ENCODE data around the gene AKAP13. TPM values are rescaled to one million over a fixed set of nuclear protein-coding genes. Genes with fewer than 3 reads are reported as not detected.

Gene AKAP13
- total and polyA plus RNA-seq, 2 donors (not counting 1 experiment from before 2014, with no cell fraction given) = 73.8 to 358 TPM

- no peaks in the 10 kb centered on the region for H3K9me3 Mint-ChIP-seq (ENCODE audit: insufficient read depth)
- H3K27me3 Mint-ChIP-seq = no peaks in the 10 kb centered on the region
- no peak overlapping the region for H3K4me2 ChIP-seq (replicated peaks; ENCODE audit: low read depth, low read length, poor library complexity, severe bottlenecking)
- TF ChIP-seq CTCF (IDR thresholded peaks at IDR 0.05) = no peak
- TF ChIP-seq EZH2 (IDR thresholded peaks at IDR 0.05; ENCODE audit: borderline replicate concordance, insufficient read depth, low read depth, low read length, poor library complexity, severe bottlenecking) = no peak
- no peak for DNase-seq
- POLR2A ChIA-PET = no interaction called here
- no peaks in the 10 kb centered on the region for H3K27me3 ChIP-seq (replicated peaks in 1 of 4; ENCODE audit: control extremely low read depth in 1 of 4, control insufficient read depth in 3 of 4, insufficient read depth in 4 of 4, low read length in 3 of 4)
- no peak overlapping the region for H3K4me3 ChIP-seq (ENCODE audit: control extremely low read depth in 1 of 5, extremely low read depth in 1 of 5, insufficient read depth in 1 of 5, low read depth in 2 of 5, low read length in 4 of 5)
- peaks cover 59% of the 10 kb centered on the region for H4K20me1 ChIP-seq (ENCODE audit: control insufficient read depth, insufficient read depth, low read length, poor library complexity, severe bottlenecking)
- H3K4me1 ChIP-seq (ENCODE audit: control insufficient read depth in 2 of 2, insufficient read depth in 2 of 2, low read length in 2 of 2) = peaks cover 49 to 56% of the 10 kb centered on the region in 2 donors
- no peak overlapping the region for H3K4me3 Mint-ChIP-seq
- ATAC-seq (ENCODE audit: low read depth) = no peak
- intact Hi-C loops (cut with micrococcal nuclease) = no loop called here
- CTCF ChIA-PET = interaction anchor here (1.0 to 1.4 kb wide), 2 partner anchors 10 to 27 kb away, joined by 3 to 4 read pairs; no protein-coding TSS in a partner anchor
- peaks cover 64% of the 10 kb centered on the region for H3K4me1 Mint-ChIP-seq
- no peak overlapping the region for H3K27ac Mint-ChIP-seq
- peaks cover 78% of the 10 kb centered on the region for H3K79me2 ChIP-seq (ENCODE audit: control insufficient read depth, insufficient read depth, low read length)
- H3K9me3 ChIP-seq (ENCODE audit: control extremely low read depth in 1 of 3, control insufficient read depth in 2 of 3, insufficient read depth in 1 of 3, low read length in 2 of 3) = peaks cover 0 to 4% (median 1%) of the 10 kb centered on the region in 3 donors
- peaks cover 6% of the 10 kb centered on the region in 2 experiments for H3K36me3 ChIP-seq (replicated peaks in 1 of 2; ENCODE audit: control extremely low read depth in 1 of 2, control insufficient read depth in 1 of 2, extremely low read depth in 1 of 2, insufficient read depth in 2 of 2, low read length in 1 of 2)
- peak overlapping the region in 1 of 2 donors; percentile 2 for H3K27ac ChIP-seq (ENCODE audit: low read length in 2 of 2)
- no peak overlapping the region for H3K9ac ChIP-seq (ENCODE audit: low read length)
- no peak overlapping the region for H2AFZ ChIP-seq (ENCODE audit: insufficient read depth, low read depth, low read length, poor library complexity, severe bottlenecking)
Measured at GRCh38 chr15:85462029-85462428, 81.6 kb downstream of the AKAP13 start.

- H3K27ac ChIP-seq (ENCODE audit: low read length in 2 of 2) = no peak overlapping the region
- peaks cover 0 to 4% (median 1%) of the 10 kb centered on the region in 3 donors for H3K9me3 ChIP-seq (ENCODE audit: control extremely low read depth in 1 of 3, control insufficient read depth in 2 of 3, insufficient read depth in 1 of 3, low read length in 2 of 3)
- peaks cover 6% of the 10 kb centered on the region in 2 experiments for H3K36me3 ChIP-seq (replicated peaks in 1 of 2; ENCODE audit: control extremely low read depth in 1 of 2, control insufficient read depth in 1 of 2, extremely low read depth in 1 of 2, insufficient read depth in 2 of 2, low read length in 1 of 2)
- Mint-ChIP-seq H3K9me3 (ENCODE audit: insufficient read depth) (no peaks in the 10 kb centered on the region), H3K27ac (peak overlapping the region; percentile 48), H3K27me3 (no peaks in the 10 kb centered on the region), H3K4me1 (peaks cover 68% of the 10 kb centered on the region), H3K4me3 (peak overlapping the region; percentile 27)
- peaks cover 49 to 50% of the 10 kb centered on the region in 2 donors for H3K4me1 ChIP-seq (ENCODE audit: control insufficient read depth in 2 of 2, insufficient read depth in 2 of 2, low read length in 2 of 2)
- peak overlapping the region; percentile 3 for H3K4me2 ChIP-seq (replicated peaks; ENCODE audit: low read depth, low read length, poor library complexity, severe bottlenecking)
- H2AFZ ChIP-seq (ENCODE audit: insufficient read depth, low read depth, low read length, poor library complexity, severe bottlenecking) = no peak overlapping the region
- intact Hi-C loops (cut with micrococcal nuclease) = no loop called here
- H4K20me1 ChIP-seq (ENCODE audit: control insufficient read depth, insufficient read depth, low read length, poor library complexity, severe bottlenecking) = peaks cover 55% of the 10 kb centered on the region
- ChIA-PET CTCF (interaction anchor here (0.7 to 1.2 kb wide), 2 partner anchors 10 to 167 kb away, joined by 4 to 6 read pairs; no protein-coding TSS in a partner anchor), POLR2A (no interaction called here)
- 80% methylated on average over 3 of the region's 4 CpGs for WGBS (ENCODE audit: insufficient coverage)
- DNase-seq (no peak), ATAC-seq (ENCODE audit: low read depth) (no peak)
- no peak overlapping the region for H3K4me3 ChIP-seq (ENCODE audit: control extremely low read depth in 1 of 5, extremely low read depth in 1 of 5, insufficient read depth in 1 of 5, low read depth in 2 of 5, low read length in 4 of 5)
- TF ChIP-seq CTCF (IDR thresholded peaks at IDR 0.05) (no peak), EZH2 (IDR thresholded peaks at IDR 0.05; ENCODE audit: borderline replicate concordance, insufficient read depth, low read depth, low read length, poor library complexity, severe bottlenecking) (no peak)
- peaks cover 82% of the 10 kb centered on the region for H3K79me2 ChIP-seq (ENCODE audit: control insufficient read depth, insufficient read depth, low read length)
- no peak overlapping the region for H3K9ac ChIP-seq (ENCODE audit: low read length)
- no peaks in the 10 kb centered on the region for H3K27me3 ChIP-seq (replicated peaks in 1 of 4; ENCODE audit: control extremely low read depth in 1 of 4, control insufficient read depth in 3 of 4, insufficient read depth in 4 of 4, low read length in 3 of 4)
Measured at GRCh38 chr15:85463276-85463892, 83.0 kb downstream of the AKAP13 start.

Data from B cell (primary cell).